Panc1 (cell line): Measurements from ENCODE around the gene ALDH5A1.

ENCODE experiments used
- CTCF ChIP-seq: fragments of 450-650 bp; IDR thresholded peaks from 2 replicates; pipeline ENCODE4 v1.5.1; 2017; ENCODE audit warnings: mild to moderate bottlenecking
- POLR2AphosphoS5 ChIP-seq: IDR thresholded peaks from 2 replicates; pipeline ENCODE4 v1.6.1; 2012; ENCODE audit warnings: mild to moderate bottlenecking, low read depth, low read length, moderate library complexity
- TCF7L2 ChIP-seq: IDR thresholded peaks from 2 replicates; pipeline ENCODE4 v1.6.1; 2011; ENCODE audit warnings: mild to moderate bottlenecking, low read depth, low read length, inconsistent platforms
- TF ChIP-seq, protein P1 (sequence below), 2 experiments: IDR thresholded peaks; 2 replicates each; pipeline ENCODE4 v1.6.1; 2011 to 2012; ENCODE audit warnings: low read depth in 2 of 2, control low read depth in 1 of 2, low read length in 1 of 2, mild to moderate bottlenecking in 1 of 2, moderate library complexity in 1 of 2; ENCODE audit not compliant: insufficient read depth in 1 of 2

- TF ChIP-seq POLR2AphosphoS5 (no peak), CTCF (no peak), TCF7L2 (no peak)
- TF ChIP-seq, protein P1, sequence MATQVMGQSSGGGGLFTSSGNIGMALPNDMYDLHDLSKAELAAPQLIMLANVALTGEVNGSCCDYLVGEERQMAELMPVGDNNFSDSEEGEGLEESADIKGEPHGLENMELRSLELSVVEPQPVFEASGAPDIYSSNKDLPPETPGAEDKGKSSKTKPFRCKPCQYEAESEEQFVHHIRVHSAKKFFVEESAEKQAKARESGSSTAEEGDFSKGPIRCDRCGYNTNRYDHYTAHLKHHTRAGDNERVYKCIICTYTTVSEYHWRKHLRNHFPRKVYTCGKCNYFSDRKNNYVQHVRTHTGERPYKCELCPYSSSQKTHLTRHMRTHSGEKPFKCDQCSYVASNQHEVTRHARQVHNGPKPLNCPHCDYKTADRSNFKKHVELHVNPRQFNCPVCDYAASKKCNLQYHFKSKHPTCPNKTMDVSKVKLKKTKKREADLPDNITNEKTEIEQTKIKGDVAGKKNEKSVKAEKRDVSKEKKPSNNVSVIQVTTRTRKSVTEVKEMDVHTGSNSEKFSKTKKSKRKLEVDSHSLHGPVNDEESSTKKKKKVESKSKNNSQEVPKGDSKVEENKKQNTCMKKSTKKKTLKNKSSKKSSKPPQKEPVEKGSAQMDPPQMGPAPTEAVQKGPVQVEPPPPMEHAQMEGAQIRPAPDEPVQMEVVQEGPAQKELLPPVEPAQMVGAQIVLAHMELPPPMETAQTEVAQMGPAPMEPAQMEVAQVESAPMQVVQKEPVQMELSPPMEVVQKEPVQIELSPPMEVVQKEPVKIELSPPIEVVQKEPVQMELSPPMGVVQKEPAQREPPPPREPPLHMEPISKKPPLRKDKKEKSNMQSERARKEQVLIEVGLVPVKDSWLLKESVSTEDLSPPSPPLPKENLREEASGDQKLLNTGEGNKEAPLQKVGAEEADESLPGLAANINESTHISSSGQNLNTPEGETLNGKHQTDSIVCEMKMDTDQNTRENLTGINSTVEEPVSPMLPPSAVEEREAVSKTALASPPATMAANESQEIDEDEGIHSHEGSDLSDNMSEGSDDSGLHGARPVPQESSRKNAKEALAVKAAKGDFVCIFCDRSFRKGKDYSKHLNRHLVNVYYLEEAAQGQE (IDR thresholded peaks at IDR 0.05; ENCODE audit: insufficient read depth in 1 of 2, low read depth in 2 of 2, low read length in 1 of 2), result no peak
Observed at GRCh38 chr6:24506814-24507520, 12.2 kb downstream of the ALDH5A1 start.
